GM18502 (cell line): ENCODE data around the gene EIF3A.
A peak's percentile ranks its signal among the peaks of the same experiment; 100 is the strongest.
"Not testable (repeated sequence)": the region's sequence is repeated elsewhere in the genome, so short reads cannot be mapped to it uniquely, and the experiment has no call there.

Source experiments
- ATAC-seq: cut with Tn5 transposase; IDR thresholded peaks from one replicate; pipeline ENCODE4 v1.9.1; 2021; ENCODE audit warnings: mild to moderate bottlenecking; ENCODE audit not compliant: unreplicated experiment, poor library complexity

Gene EIF3A

GRCh38 chr10:119059557-119059956 lies 21.1 kb downstream of the EIF3A start:
- no peak for ATAC-seq

- ATAC-seq = no peak
Observed at GRCh38 chr10:119058010-119058409, 22.6 kb downstream of the EIF3A start.

GRCh38 chr10:119055472-119055871 lies 25.1 kb downstream of the EIF3A start:
- ATAC-seq = no peak

- no peak for ATAC-seq
Observed at GRCh38 chr10:119051775-119052174, 28.8 kb downstream of the EIF3A start.

GRCh38 chr10:119049777-119050176 lies 30.8 kb downstream of the EIF3A start:
- ATAC-seq = no peak

- no peak for ATAC-seq
Observed at GRCh38 chr10:119049361-119049760, 31.3 kb downstream of the EIF3A start.

- ATAC-seq = no peak
Observed at GRCh38 chr10:119045561-119045960, 35.1 kb downstream of the EIF3A start.

GRCh38 chr10:119042169-119042568 lies 38.4 kb downstream of the EIF3A start:
- no peak for ATAC-seq

- no peak for ATAC-seq
Observed at GRCh38 chr10:119041326-119041725, 39.3 kb downstream of the EIF3A start.

GRCh38 chr10:119039161-119039560 lies 41.5 kb downstream of the EIF3A start:
- ATAC-seq = no peak

- ATAC-seq = no peak
Observed at GRCh38 chr10:119031496-119032059, 49.0 kb downstream of the EIF3A start.

- ATAC-seq = peak; percentile 57
Observed at GRCh38 chr10:119030421-119031250, 50.0 kb downstream of the EIF3A start.

- ATAC-seq = peak; percentile 19
Observed at GRCh38 chr10:119029613-119030420, 50.8 kb downstream of the EIF3A start, which contains the start of gene NANOS1. NANOS1 (plus strand) TSS chr10:119029714; CDS start chr10:119029802, 88 bp downstream.

GRCh38 chr10:119028900-119029612 lies 51.6 kb downstream of the EIF3A start:
- ATAC-seq = peak; percentile 60

- ATAC-seq = not testable (repeated sequence)
Observed at GRCh38 chr10:119028445-119028899, 52.1 kb downstream of the EIF3A start.

- ATAC-seq = no peak
Observed at GRCh38 chr10:119026301-119027110, 54.1 kb downstream of the EIF3A start.

GRCh38 chr10:119025776-119026175 lies 54.8 kb downstream of the EIF3A start:
- no peak for ATAC-seq

- ATAC-seq = no peak
Observed at GRCh38 chr10:119025336-119025735, 55.3 kb downstream of the EIF3A start.

GRCh38 chr10:119024882-119025281 lies 55.7 kb downstream of the EIF3A start:
- no peak for ATAC-seq

GRCh38 chr10:119023553-119023868 lies 57.1 kb downstream of the EIF3A start:
- ATAC-seq = no peak
